Thoracic aorta (tissue), 2 donors: ENCODE data around the gene YARS1. TPM values are rescaled to one million over a fixed set of nuclear protein-coding genes. Genes with fewer than 3 reads are reported as not detected.
"Not testable (repeated sequence)": the region's sequence is repeated elsewhere in the genome, so short reads cannot be mapped to it uniquely, and the experiment has no call there.

ENCODE experiments used
- ATAC-seq: fragments of 150-250 bp; one replicate; pipeline ENCODE4 v1.8.0; 2017; ENCODE audit warnings: low read depth; ENCODE audit not compliant: insufficient number of reproducible peaks, low FRiP score
- DNase-seq: peaks from one replicate; pipeline ENCODE4 v3.0.0-alpha.2; 2020; ENCODE audit warnings: low spot score
- H3K27ac ChIP-seq, 2 donors: fragments of 200-600 bp; sonication (generic); 1 replicate in 1 of 2; 2 replicates in 1 of 2; pipeline ENCODE4 v1.5.1; 2016; ENCODE audit warnings: mild to moderate bottlenecking in 2 of 2, moderate library complexity in 2 of 2
- H3K27me3 ChIP-seq: fragments of 200-600 bp; sonication (generic); replicated peaks from 2 replicates; pipeline ENCODE4 v1.6.0; 2016; ENCODE audit warnings: mild to moderate bottlenecking; ENCODE audit not compliant: insufficient read depth
- H3K36me3 ChIP-seq: fragments of 200-600 bp; sonication (generic); one replicate; pipeline ENCODE4 v1.5.1; 2016
- H3K4me1 ChIP-seq, 2 donors: fragments of 200-600 bp; sonication (generic); 1 replicate in 1 of 2; 2 replicates in 1 of 2; pipeline versions ENCODE4 v1.5.1 to v1.6.0; 2016; ENCODE audit warnings: low read depth in 2 of 2, mild to moderate bottlenecking in 1 of 2; ENCODE audit not compliant: control insufficient read depth in 1 of 2
- H3K4me3 ChIP-seq: fragments of 200-600 bp; sonication (generic); 2 replicates; pipeline ENCODE4 v1.5.1; 2016; ENCODE audit warnings: mild to moderate bottlenecking
- H3K9me3 ChIP-seq: fragments of 200-600 bp; sonication (generic); 2 replicates; pipeline ENCODE4 v1.5.1; 2016
- CTCF ChIP-seq: fragments of 200-600 bp; sonication (generic); IDR thresholded peaks from one replicate; pipeline ENCODE4 v1.5.1; 2019; ENCODE audit warnings: antibody characterized with exemption
- total RNA-seq, 2 donors: library from RNA; depleted of rRNA; stranded (reverse); fragments of >200 nt; gene quantifications; one replicate each; pipeline versions ENCODE4 v1.1.0 to v1.2.3, GENCODE V29; 2016

Gene YARS1
- total RNA-seq, 2 donors from 2014 or later, result 62.5 to 74.9 TPM

GRCh38 chr1:32806910-32807523, 10.1 kb downstream of the YARS1 start:
- H3K4me1 ChIP-seq, result peaks cover 2 to 3% of the 10 kb centered on the region in 2 donors
- ATAC-seq, result no peak
- H3K27ac ChIP-seq, result no peak overlapping the region
- H3K4me3 ChIP-seq, result no peak overlapping the region
- TF ChIP-seq CTCF, result no peak
- no peaks in the 10 kb centered on the region for H3K27me3 ChIP-seq
- H3K9me3 ChIP-seq, result no peaks in the 10 kb centered on the region
- DNase-seq, result no peak
- peaks cover 29% of the 10 kb centered on the region for H3K36me3 ChIP-seq

GRCh38 chr1:32806290-32806689, 10.9 kb downstream of the YARS1 start:
- Histone ChIP-seq H3K4me3 (no peak overlapping the region), H3K36me3 (peaks cover 33% of the 10 kb centered on the region), H3K9me3 (no peaks in the 10 kb centered on the region), H3K4me1 (no peaks in the 10 kb centered on the region), H3K27ac (no peak overlapping the region), H3K27me3 (no peaks in the 10 kb centered on the region)
- DNase-seq (no peak), ATAC-seq (no peak)
- no peak for TF ChIP-seq CTCF

GRCh38 chr1:32804460-32804859, 12.7 kb downstream of the YARS1 start:
- not testable (repeated sequence) for DNase-seq, H3K27me3 ChIP-seq, H3K9me3 ChIP-seq, H3K4me1 ChIP-seq, ATAC-seq, H3K4me3 ChIP-seq, H3K27ac ChIP-seq
- H3K36me3 ChIP-seq, result peaks cover 30% of the 10 kb centered on the region

GRCh38 chr1:32801096-32801715, 16.0 kb downstream of the YARS1 start:
- Histone ChIP-seq H3K4me3 (no peak overlapping the region), H3K4me1 (no peaks in the 10 kb centered on the region), H3K27ac (no peak overlapping the region), H3K36me3 (peaks cover 32% of the 10 kb centered on the region), H3K27me3 (no peaks in the 10 kb centered on the region), H3K9me3 (no peaks in the 10 kb centered on the region)
- ATAC-seq (no peak), DNase-seq (no peak)
- no peak for TF ChIP-seq CTCF

GRCh38 chr1:32798679-32799416, 18.3 kb downstream of the YARS1 start:
- DNase-seq (no peak), ATAC-seq (no peak)
- H3K27me3 ChIP-seq, result no peaks in the 10 kb centered on the region
- H3K9me3 ChIP-seq, result no peaks in the 10 kb centered on the region
- H3K4me3 ChIP-seq, result no peak overlapping the region
- peaks cover 29% of the 10 kb centered on the region for H3K36me3 ChIP-seq
- TF ChIP-seq CTCF, result no peak
- H3K4me1 ChIP-seq, result peaks cover 5 to 9% of the 10 kb centered on the region in 2 donors
- no peak overlapping the region for H3K27ac ChIP-seq
